Fibroblast of pulmonary artery (primary cell): Measurements from ENCODE around the gene SH2D1A.

ENCODE experiments used
- DNase-seq: peaks from one replicate; pipeline ENCODE4 v3.0.0-alpha.2; 2010; ENCODE audit warnings: low read depth
- H3K4me3 ChIP-seq: replicated peaks from 2 replicates; pipeline ENCODE4 v1.5.1; 2011; ENCODE audit warnings: low read depth, mild to moderate bottlenecking, control low read depth, low read length, moderate library complexity
- TF ChIP-seq, protein P1 (sequence below): IDR thresholded peaks from 2 replicates; pipeline ENCODE4 v1.5.1; 2011; ENCODE audit warnings: mild to moderate bottlenecking, control low read depth, low read length, inconsistent platforms; ENCODE audit errors: missing control alignments

The SH2D1A gene

DNA sequence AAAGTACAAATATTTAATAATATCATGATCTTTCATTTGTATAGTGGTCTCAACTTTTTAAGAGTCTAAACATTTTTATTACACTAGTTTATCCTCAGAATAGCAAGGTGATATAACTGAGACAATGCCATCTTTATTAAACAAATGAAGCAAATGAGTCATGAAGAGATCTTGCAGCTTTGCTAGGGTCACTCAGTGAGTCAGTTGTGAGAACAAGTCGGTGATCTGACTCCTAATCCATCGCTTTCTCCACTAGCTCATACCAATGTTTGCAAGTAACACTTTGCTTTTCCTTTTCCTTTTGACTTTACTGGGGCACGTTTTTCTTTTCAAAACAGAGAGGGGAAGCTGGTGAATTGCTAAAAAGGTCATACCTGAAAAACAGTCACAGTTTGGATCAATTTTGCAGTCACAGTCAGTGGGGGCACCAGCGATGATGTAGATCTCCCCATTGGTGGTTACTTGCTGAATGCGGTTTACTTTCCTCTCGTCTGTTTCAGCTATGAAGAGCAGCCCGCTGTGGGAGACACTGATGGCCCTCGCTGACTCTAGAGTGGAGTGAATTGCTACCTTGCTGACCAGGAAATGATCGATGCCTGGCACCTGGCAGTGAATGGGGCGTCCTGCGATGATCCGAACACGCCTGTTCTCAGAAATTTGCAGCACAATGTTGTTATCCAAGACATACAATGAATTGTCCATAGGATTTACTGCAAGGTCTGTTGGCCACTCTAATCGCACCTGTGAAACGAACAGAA, 75.7 kb downstream of the SH2D1A start:
- no peak overlapping the region for H3K4me3 ChIP-seq
- TF ChIP-seq, protein P1, sequence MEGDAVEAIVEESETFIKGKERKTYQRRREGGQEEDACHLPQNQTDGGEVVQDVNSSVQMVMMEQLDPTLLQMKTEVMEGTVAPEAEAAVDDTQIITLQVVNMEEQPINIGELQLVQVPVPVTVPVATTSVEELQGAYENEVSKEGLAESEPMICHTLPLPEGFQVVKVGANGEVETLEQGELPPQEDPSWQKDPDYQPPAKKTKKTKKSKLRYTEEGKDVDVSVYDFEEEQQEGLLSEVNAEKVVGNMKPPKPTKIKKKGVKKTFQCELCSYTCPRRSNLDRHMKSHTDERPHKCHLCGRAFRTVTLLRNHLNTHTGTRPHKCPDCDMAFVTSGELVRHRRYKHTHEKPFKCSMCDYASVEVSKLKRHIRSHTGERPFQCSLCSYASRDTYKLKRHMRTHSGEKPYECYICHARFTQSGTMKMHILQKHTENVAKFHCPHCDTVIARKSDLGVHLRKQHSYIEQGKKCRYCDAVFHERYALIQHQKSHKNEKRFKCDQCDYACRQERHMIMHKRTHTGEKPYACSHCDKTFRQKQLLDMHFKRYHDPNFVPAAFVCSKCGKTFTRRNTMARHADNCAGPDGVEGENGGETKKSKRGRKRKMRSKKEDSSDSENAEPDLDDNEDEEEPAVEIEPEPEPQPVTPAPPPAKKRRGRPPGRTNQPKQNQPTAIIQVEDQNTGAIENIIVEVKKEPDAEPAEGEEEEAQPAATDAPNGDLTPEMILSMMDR: no peak
- no peak for DNase-seq
